Suprapubic skin (tissue), 3 donors: Measurements from ENCODE around the gene PCDHA5.

Source experiments
- CTCF ChIP-seq, 2 donors: fragments of 200-600 bp in 1 of 2; fragments of 450-650 bp in 1 of 2; sonication (generic) in 1 of 2; IDR thresholded peaks; one replicate each; pipeline ENCODE4 v1.5.1; 2016 to 2019; ENCODE audit warnings: antibody characterized with exemption in 2 of 2, mild to moderate bottlenecking in 1 of 2, moderate library complexity in 1 of 2
- EP300 ChIP-seq: sonication (generic); formaldehyde crosslinking; IDR thresholded peaks from one replicate; pipeline ENCODE4 v1.6.1; 2017; ENCODE audit warnings: antibody characterized with exemption
- POLR2A ChIP-seq, 2 donors: fragments of 450-650 bp; IDR thresholded peaks; one replicate each; pipeline ENCODE4 v1.6.1; 2017; ENCODE audit warnings: antibody characterized with exemption in 2 of 2, mild to moderate bottlenecking in 2 of 2, moderate library complexity in 2 of 2

- TF ChIP-seq CTCF (IDR thresholded peaks at IDR 0.05) (no peak), EP300 (no peak), POLR2A (IDR thresholded peaks at IDR 0.05) (no peak)
These were observed 6.9 kb downstream of the PCDHA5 start for GRCh38 chr5:140828362-140828737.
